Raji (cell line): ENCODE data around the gene DCLRE1A.

Source experiments
- POLR2A ChIP-seq: IDR thresholded peaks from 2 replicates; pipeline ENCODE4 v1.6.1; 2011; ENCODE audit warnings: low read depth, low read length, control low read depth; ENCODE audit not compliant: insufficient read depth

DCLRE1A gene

GRCh38 chr10:113854013-113854760, at the start of gene DCLRE1A, which contains the start of gene NHLRC2:
DCLRE1A (minus strand) TSS chr10:113854082; CDS start chr10:113853182, 900 bp downstream.
NHLRC2 (plus strand) TSS chr10:113854661; CDS start chr10:113854873, 212 bp downstream.
- TF ChIP-seq POLR2A, result peak; percentile 25; the same call in 1 of the 2 replicates

DNA sequence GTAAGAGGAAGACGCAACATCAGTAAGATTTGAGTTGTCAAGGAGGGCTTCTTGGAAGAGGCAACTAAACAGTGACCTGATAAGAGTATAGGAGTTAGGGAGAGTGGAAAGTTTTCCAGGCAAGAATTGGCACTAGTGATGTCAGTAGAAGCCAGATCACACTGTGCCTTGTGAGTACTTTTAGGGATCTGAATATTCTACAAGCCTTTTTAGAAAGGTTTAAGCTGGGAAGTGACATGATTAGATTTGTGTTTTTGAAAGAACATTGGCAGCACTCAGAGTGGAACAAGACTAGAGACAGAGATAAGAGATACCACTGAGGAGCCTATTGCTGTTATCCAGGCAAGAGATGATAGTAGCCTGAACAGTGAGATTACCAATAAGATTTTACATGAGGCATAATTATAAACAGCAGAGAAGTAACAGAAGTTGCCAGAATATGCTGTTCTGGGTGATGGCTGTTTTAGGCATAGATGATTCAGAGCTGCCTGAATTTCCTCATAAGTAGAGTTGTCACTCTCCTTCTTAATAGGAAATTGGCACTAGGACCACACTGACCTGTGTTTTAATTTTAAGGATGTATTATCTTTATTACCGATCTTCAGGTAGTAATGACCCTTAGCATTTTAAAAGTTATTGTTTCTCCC, 46.2 kb upstream of the DCLRE1A start:
- no peak for TF ChIP-seq POLR2A

DNA sequence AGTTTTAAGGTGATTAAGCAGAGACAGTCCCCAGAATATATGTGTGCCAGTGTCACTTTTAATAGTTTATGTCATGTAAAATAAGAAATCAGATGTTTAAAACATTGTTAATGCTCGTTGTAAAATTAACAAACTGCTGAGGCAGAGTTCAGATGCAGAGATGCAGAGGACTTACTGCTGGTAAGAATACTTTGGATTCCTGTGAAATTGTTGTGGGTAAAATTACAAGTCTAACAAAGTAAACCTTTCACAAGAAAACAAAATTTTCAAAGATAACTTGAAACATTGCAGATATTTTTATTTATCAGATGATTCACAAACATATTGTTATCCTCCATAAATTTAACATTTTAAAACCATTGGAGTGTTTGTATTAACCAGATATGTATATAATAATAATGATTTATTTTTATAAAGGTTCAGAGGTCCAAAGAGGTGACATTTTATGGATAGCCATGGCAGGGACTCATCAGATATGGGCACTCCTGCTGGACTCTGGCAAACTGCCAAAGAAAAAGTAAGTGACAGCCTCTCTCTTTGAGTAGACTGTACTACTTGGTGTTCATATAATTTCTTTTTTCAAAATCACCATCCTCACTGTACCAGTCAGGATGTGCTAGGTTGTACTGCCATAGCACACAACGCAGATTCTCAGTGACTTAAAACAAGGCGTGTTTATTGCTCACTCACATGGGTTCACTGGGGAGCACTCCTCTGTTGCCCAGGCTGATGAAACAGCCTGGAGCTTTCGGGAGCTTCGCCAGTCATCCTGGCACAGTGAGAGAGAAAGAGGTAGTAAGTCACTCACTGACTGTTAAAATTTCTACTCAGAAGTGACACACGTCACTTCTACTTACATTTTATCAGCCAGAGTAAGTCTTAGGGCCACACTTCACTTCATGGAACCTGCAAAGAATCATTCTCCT, 44.1 kb upstream of the DCLRE1A start:
- no peak for TF ChIP-seq POLR2A

DNA sequence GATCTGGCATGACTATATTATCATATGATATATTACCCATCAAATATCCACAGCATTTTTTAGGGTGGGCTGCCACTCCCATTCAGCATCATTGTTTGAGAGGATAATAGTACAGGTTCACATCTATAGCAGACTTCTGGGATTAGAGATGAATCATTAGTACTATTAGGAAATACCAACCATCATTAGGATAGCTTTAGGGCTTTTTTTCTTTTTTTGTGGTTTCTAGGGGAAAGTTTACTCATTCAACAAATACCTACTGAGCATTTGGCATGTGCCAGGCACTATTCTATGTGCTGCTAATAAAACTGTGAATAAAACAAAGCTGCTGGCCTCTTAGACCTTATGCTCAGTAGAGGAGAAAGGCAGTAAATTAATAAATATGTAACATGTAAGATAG, 41.1 kb upstream of the DCLRE1A start:
- TF ChIP-seq POLR2A, result no peak

DNA sequence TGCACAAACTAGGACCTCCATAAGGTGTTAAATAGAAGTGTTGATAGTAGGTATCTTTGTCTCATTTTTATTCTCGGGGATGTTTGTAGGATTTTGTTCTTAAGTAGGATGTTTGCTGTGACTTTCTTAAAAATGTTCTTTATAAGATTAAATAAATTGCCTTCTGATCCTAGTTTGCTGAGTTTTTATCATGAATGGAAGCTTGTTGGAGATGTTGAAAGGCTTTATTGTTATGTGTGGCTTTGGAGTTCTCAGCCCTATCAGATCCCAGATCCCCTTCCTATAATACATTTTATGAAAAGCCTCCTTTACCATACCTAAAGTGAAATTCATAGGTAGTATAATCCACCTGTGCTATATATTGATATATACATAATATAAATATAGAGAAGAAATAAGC, 40.7 kb upstream of the DCLRE1A start:
- TF ChIP-seq POLR2A, result no peak

DNA sequence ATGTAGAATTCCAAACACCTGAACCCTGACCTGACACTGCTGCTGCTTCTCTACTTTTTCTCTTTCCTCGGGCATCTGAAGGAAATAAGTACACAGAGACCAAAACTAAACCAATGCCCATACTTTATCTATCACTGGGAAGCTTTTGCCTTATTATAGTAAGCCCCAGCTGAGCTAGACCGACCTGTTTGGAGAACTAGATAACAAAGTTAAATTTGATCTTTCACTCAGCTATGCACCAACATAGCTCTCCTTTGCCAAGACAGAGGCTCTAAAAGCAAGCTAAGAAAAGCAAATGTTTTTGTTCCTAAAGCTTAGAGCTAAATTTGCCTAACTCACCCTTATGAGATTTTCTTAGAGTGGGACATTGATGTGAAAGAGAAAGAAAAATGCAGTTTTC, 39.7 kb upstream of the DCLRE1A start:
- TF ChIP-seq POLR2A, result no peak

DNA sequence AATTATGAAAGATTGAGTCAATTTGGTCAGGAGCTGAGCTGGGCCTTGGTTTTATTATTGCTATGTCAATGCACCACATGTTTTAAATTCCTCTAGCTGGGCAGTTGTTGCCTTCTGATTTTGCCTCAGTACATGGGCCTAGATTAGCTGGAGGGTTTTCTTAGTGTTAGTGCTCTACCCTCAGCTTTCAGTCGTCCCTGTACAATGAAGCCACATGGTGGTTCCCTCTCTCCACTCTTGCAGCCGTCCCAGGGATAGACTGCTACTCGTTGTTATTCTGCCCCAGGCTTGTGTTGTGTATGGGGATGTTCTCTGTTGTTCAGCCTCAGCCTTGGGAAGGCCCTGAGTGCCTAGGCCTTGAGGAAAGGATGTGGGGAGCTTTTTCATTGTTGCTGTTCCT, 37.6 kb upstream of the DCLRE1A start:
- no peak for TF ChIP-seq POLR2A

GRCh38 chr10:113890769-113891168, 36.9 kb upstream of the DCLRE1A start:
- no peak for TF ChIP-seq POLR2A

- TF ChIP-seq POLR2A, result no peak
Measured at GRCh38 chr10:113889911-113890310, 36.0 kb upstream of the DCLRE1A start.

GRCh38 chr10:113882240-113882639, 28.4 kb upstream of the DCLRE1A start:
- TF ChIP-seq POLR2A, result no peak

DNA sequence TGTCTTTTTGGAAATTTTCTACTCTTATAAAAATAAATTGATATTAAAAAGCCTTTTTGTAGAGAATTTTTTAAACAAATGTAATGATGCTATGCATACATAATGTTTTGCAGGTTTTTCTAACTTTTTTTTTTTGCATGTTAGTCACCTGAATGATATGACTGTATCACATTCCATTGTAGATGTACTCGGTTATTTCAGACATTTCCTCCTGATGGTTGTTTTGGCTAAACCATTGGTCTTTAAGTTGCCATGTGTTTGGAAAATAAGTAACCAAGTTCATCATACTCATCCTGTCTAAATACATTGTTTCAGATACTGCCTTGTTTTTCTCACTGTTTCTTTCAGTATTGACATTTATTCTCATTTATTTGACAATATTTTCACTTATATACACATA, 26.4 kb upstream of the DCLRE1A start:
- no peak for TF ChIP-seq POLR2A

DNA sequence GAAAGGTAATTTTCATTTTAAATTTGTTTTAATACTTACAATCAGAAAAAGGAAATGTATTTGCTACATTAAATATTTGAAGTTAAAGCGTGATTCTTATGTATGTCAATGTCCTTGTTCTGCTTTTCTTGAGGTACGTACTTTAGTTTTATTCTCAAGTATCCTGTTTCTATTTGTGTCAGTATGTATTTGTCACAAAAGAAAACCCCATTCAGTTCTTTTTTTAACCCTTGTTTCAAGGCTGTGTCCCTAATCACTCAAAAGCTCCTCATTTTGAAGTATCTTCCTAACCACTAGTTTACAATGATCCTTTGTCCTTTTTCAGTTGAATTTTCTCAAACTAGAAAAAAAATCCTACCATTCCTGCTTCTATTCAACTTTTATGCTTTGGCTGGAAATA, 25.8 kb upstream of the DCLRE1A start:
- no peak for TF ChIP-seq POLR2A

- no peak for TF ChIP-seq POLR2A
Measured at GRCh38 chr10:113876461-113876860, 22.6 kb upstream of the DCLRE1A start.

- no peak for TF ChIP-seq POLR2A
Measured at GRCh38 chr10:113875212-113875611, 21.3 kb upstream of the DCLRE1A start.
